HepG2 (cell line): Measurements from ENCODE around the gene SP140L. TPM values are rescaled to one million over a fixed set of nuclear protein-coding genes. Genes with fewer than 3 reads are reported as not detected.

ENCODE experiments used
- HNF4G ChIP-seq, 2 experiments: sonication (generic) in 1 of 2; formaldehyde crosslinking in 1 of 2; IDR thresholded peaks; 2 replicates each; pipeline versions ENCODE4 v1.4.0 to v1.6.1; 2011 to 2020; ENCODE audit warnings: borderline replicate concordance in 2 of 2, low read depth in 2 of 2, mild to moderate bottlenecking in 2 of 2, low read length in 1 of 2, missing genetic modification reagents in 1 of 2, moderate library complexity in 1 of 2
- ISL2 ChIP-seq: sonication (generic); formaldehyde crosslinking; IDR thresholded peaks from 2 replicates; pipeline ENCODE4 v1.5.0; 2020; ENCODE audit warnings: missing genetic modification reagents
- KAT8 ChIP-seq: IDR thresholded peaks from 2 replicates; pipeline ENCODE4 v1.6.1; 2016; ENCODE audit warnings: missing genetic modification reagents, missing compliant biosample characterization
- RERE ChIP-seq: IDR thresholded peaks from 2 replicates; pipeline ENCODE4 v1.6.1; 2016; ENCODE audit warnings: low read depth, missing genetic modification reagents, missing compliant biosample characterization
- RXRA ChIP-seq: sonication (generic); formaldehyde crosslinking; IDR thresholded peaks from 2 replicates; pipeline ENCODE4 v1.5.1; 2020; ENCODE audit warnings: missing genetic modification reagents
- ZBED4 ChIP-seq: sonication (generic); formaldehyde crosslinking; IDR thresholded peaks from 2 replicates; pipeline ENCODE4 v1.4.0; 2020; ENCODE audit warnings: missing genetic modification reagents, borderline replicate concordance
- polyA plus RNA-seq, 8 experiments: library from polyadenylated mRNA; depleted of rRNA in 3 of 8; stranded (reverse) in 7 of 8; unstranded in 1 of 8; fragments of >200 nt; fragmentation: Illumina TruSeq in 4 of 8; extraction: Trizol in 4 of 8; gene quantifications; 2 replicates each; pipeline versions ENCODE4 v1.2.1 to v1.2.3, GENCODE V29; 2011 to 2016; ENCODE audit warnings: low read depth in 4 of 8, missing spikeins in 1 of 8, mixed read lengths in 1 of 8; ENCODE audit not compliant: insufficient read depth in 1 of 8
- total RNA-seq, 5 experiments: library from RNA; depleted of rRNA; stranded (reverse); fragments of >200 nt; fragmentation: Illumina TruSeq; extraction: Trizol; gene quantifications; 2 replicates each; pipeline ENCODE4 v1.2.3, GENCODE V29; 2016; ENCODE audit warnings: low read depth in 1 of 5
- TF ChIP-seq, protein P1 (sequence below): sonication (generic); formaldehyde crosslinking; IDR thresholded peaks from 2 replicates; pipeline ENCODE4 v1.5.0; 2020; ENCODE audit warnings: mild to moderate bottlenecking, missing genetic modification reagents, borderline replicate concordance
- TF ChIP-seq, protein P2 (sequence below): sonication (generic); formaldehyde crosslinking; IDR thresholded peaks from 2 replicates; pipeline ENCODE4 v1.4.0; 2020; ENCODE audit warnings: missing genetic modification reagents

The SP140L gene
- total and polyA plus RNA-seq, 2 of the 13 experiments (the other 11 are each of a cell fraction or from before 2014, with no cell fraction given), result 10.9 to 17.5 TPM

DNA sequence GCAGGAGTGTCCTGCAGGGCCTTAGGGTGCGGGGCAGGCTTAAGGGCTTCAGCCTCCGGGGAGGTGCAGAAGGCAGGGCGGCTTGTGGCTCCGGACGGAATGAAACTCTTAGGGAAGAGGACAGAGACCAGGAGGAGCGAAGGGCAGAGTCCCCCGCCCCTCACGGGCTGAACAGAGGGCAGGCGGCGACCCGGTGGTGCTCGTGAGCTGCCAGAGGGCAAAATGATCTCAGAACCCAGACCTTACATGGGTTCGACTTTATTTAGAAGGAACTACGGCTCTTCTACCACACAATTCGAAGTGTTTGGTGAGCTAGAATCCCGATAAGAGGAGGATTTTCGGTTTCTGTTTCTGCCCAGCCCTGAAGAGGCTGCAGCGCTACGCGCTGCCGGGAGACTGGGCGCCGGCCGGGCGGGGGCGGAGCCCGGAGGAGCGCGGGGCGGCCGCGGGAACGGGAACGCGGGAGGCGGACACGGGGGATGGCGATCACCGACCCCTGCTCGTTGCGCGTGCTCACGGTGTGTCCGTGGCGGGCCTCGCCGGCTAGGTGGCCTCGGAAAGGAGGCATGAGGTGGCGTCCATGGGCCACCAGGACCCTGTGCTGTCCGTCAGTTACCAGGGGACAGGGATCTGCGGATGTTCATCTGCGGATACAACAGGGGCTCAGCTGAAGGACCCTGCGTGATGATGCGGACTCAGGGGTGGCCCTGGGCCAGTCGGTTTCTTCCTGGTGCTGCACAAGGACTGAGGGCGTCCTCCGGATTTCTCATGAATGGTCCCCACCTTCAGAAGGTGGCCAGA, 84.8 kb downstream of the SP140L start (continued):
- TF ChIP-seq ZBED4 (CRISPR knock-in tag), result 0 out of 2 replicates have a peak, but pooled peaks have one; percentile 29
- peak; percentile 66 for TF ChIP-seq KAT8
- peak; percentile 59; the same call in 1 of the 2 replicates for TF ChIP-seq HNF4G (IDR thresholded peaks at IDR 0.05; ENCODE audit: borderline replicate concordance, low read depth, low read length)
- no peak for TF ChIP-seq HNF4G (CRISPR knock-in tag; IDR thresholded peaks at IDR 0.05; ENCODE audit: borderline replicate concordance, low read depth)
- 0 out of 2 replicates have a peak, but pooled peaks have one; percentile 15 for TF ChIP-seq RERE
- TF ChIP-seq, protein P1, sequence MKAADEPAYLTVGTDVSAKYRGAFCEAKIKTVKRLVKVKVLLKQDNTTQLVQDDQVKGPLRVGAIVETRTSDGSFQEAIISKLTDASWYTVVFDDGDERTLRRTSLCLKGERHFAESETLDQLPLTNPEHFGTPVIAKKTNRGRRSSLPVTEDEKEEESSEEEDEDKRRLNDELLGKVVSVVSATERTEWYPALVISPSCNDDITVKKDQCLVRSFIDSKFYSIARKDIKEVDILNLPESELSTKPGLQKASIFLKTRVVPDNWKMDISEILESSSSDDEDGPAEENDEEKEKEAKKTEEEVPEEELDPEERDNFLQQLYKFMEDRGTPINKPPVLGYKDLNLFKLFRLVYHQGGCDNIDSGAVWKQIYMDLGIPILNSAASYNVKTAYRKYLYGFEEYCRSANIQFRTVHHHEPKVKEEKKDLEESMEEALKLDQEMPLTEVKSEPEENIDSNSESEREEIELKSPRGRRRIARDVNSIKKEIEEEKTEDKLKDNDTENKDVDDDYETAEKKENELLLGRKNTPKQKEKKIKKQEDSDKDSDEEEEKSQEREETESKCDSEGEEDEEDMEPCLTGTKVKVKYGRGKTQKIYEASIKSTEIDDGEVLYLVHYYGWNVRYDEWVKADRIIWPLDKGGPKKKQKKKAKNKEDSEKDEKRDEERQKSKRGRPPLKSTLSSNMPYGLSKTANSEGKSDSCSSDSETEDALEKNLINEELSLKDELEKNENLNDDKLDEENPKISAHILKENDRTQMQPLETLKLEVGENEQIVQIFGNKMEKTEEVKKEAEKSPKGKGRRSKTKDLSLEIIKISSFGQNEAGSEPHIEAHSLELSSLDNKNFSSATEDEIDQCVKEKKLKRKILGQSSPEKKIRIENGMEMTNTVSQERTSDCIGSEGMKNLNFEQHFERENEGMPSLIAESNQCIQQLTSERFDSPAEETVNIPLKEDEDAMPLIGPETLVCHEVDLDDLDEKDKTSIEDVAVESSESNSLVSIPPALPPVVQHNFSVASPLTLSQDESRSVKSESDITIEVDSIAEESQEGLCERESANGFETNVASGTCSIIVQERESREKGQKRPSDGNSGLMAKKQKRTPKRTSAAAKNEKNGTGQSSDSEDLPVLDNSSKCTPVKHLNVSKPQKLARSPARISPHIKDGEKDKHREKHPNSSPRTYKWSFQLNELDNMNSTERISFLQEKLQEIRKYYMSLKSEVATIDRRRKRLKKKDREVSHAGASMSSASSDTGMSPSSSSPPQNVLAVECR, result peak; percentile 70; the same call in 1 of the 2 replicates
- no peak; the same call in 1 of the 2 replicates for TF ChIP-seq RXRA (CRISPR knock-in tag)
- peak; percentile 62 for TF ChIP-seq ISL2 (CRISPR knock-in tag)
- TF ChIP-seq, protein P2, sequence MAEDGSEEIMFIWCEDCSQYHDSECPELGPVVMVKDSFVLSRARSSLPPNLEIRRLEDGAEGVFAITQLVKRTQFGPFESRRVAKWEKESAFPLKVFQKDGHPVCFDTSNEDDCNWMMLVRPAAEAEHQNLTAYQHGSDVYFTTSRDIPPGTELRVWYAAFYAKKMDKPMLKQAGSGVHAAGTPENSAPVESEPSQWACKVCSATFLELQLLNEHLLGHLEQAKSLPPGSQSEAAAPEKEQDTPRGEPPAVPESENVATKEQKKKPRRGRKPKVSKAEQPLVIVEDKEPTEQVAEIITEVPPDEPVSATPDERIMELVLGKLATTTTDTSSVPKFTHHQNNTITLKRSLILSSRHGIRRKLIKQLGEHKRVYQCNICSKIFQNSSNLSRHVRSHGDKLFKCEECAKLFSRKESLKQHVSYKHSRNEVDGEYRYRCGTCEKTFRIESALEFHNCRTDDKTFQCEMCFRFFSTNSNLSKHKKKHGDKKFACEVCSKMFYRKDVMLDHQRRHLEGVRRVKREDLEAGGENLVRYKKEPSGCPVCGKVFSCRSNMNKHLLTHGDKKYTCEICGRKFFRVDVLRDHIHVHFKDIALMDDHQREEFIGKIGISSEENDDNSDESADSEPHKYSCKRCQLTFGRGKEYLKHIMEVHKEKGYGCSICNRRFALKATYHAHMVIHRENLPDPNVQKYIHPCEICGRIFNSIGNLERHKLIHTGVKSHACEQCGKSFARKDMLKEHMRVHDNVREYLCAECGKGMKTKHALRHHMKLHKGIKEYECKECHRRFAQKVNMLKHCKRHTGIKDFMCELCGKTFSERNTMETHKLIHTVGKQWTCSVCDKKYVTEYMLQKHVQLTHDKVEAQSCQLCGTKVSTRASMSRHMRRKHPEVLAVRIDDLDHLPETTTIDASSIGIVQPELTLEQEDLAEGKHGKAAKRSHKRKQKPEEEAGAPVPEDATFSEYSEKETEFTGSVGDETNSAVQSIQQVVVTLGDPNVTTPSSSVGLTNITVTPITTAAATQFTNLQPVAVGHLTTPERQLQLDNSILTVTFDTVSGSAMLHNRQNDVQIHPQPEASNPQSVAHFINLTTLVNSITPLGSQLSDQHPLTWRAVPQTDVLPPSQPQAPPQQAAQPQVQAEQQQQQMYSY, result 0 out of 2 replicates have a peak, but pooled peaks have one; percentile 49
